HCT116 (cell line): ENCODE measurements around the gene MPPED1. TPM values are rescaled to one million over a fixed set of nuclear protein-coding genes. Genes with fewer than 3 reads are reported as not detected.

ENCODE experiments used
- ATAC-seq: fragments of 200-7000 bp; cut with Tn5 transposase; 2 replicates; pipeline ENCODE4 v1.9.1; 2020; ENCODE audit warnings: mild to moderate bottlenecking, moderate library complexity
- BruUV-seq: library from RNA; stranded (reverse); fragments of 400-500 nt; replicated peaks from 2 replicates; lab custom pipeline; 2021; lab: Mats Ljungman, UMichigan
- CTCF ChIA-PET: fragments of 300-600 bp; sonication (Branson Sonifier 250); formaldehyde crosslinking; loops from one replicate; lab custom pipeline; 2021; ENCODE audit warnings: antibody characterized with exemption; lab: Charles Lee
- POLR2A ChIA-PET: fragments of 300-600, 350-600 bp; sonication (Branson Sonifier 250); formaldehyde crosslinking; loops from one replicate; lab custom pipeline; 2021; ENCODE audit warnings: antibody characterized with exemption; lab: Charles Lee
- RAD21 ChIA-PET, 2 experiments: fragments of 300-600 bp; sonication (Branson Sonifier 250); formaldehyde crosslinking; loops; one replicate each; lab custom pipeline; 2023; ENCODE audit warnings: low total read pairs in 2 of 2; ENCODE audit not compliant: uncharacterized antibody in 2 of 2, unreplicated experiment in 2 of 2, low non-redundant PET in 1 of 2; lab: Charles Lee
- DNase-seq: peaks from one replicate; pipeline ENCODE4 v3.0.0-alpha.2; 2010; ENCODE audit warnings: low read depth, low spot score
- H2AFZ ChIP-seq: fragments of 200-600 bp; shearing (Covaris generic), sonication (generic); 2 replicates; pipeline ENCODE4 v1.6.1; 2017; ENCODE audit warnings: low read depth, mixed run types, mixed read lengths, antibody characterized with exemption, low read length; ENCODE audit not compliant: poor library complexity, severe bottlenecking
- H3K27ac ChIP-seq: 2 replicates; pipeline ENCODE4 v1.5.1; 2012; ENCODE audit warnings: low read depth, low read length
- H3K27me3 ChIP-seq: fragments of 200-600 bp; sonication (generic); 2 replicates; pipeline ENCODE4 v1.6.1; 2016; ENCODE audit warnings: mixed run types, low read length, mixed read lengths; ENCODE audit not compliant: insufficient read depth
- H3K36me3 ChIP-seq, 2 experiments: fragments of 200-500 bp in 1 of 2; fragments of 200-600 bp in 1 of 2; sonication (Bioruptor generic) in 1 of 2; sonication (generic) in 1 of 2; 2 replicates each; pipeline versions ENCODE4 v1.5.1 to v1.6.1; 2014 to 2016; ENCODE audit warnings: low read length in 2 of 2, inconsistent platforms in 1 of 2, mixed read lengths in 1 of 2, mixed run types in 1 of 2; ENCODE audit not compliant: insufficient read depth in 2 of 2, control insufficient read depth in 1 of 2
- H3K4me1 ChIP-seq, 2 experiments: fragments of 200-600 bp in 1 of 2; sonication (generic) in 1 of 2; 2 replicates each; pipeline versions ENCODE4 v1.5.1 to v1.6.1; 2012 to 2017; ENCODE audit warnings: low read length in 2 of 2, inconsistent platforms in 1 of 2, mild to moderate bottlenecking in 1 of 2, mixed read lengths in 1 of 2, mixed run types in 1 of 2, moderate library complexity in 1 of 2; ENCODE audit not compliant: insufficient read depth in 2 of 2, control insufficient read depth in 1 of 2
- H3K4me2 ChIP-seq: fragments of 200-600 bp; sonication (generic); 2 replicates; pipeline ENCODE4 v1.6.1; 2017; ENCODE audit warnings: mixed run types, low read length, mixed read lengths
- H3K4me3 ChIP-seq, 2 experiments: fragments of 200-600 bp in 1 of 2; sonication (generic) in 1 of 2; replicated peaks in 1 of 2; 2 replicates each; pipeline ENCODE4 v1.5.1; 2011 to 2016; ENCODE audit warnings: low read length in 2 of 2, control low read depth in 1 of 2, low read depth in 1 of 2, mild to moderate bottlenecking in 1 of 2, mixed read lengths in 1 of 2, mixed run types in 1 of 2
- H3K79me2 ChIP-seq: fragments of 200-600 bp; sonication (generic); 2 replicates; pipeline ENCODE4 v1.6.1; 2017; ENCODE audit warnings: mild to moderate bottlenecking, mixed run types, low read length, moderate library complexity, mixed read lengths; ENCODE audit not compliant: insufficient read depth
- H3K9ac ChIP-seq: fragments of 200-600 bp; sonication (generic); 2 replicates; pipeline ENCODE4 v1.6.1; 2016; ENCODE audit warnings: low read length, mixed read lengths
- H3K9me2 ChIP-seq: fragments of 200-600 bp; sonication (generic), shearing (Covaris generic); 2 replicates; pipeline ENCODE4 v1.6.1; 2017; ENCODE audit warnings: mixed run types, mild to moderate bottlenecking, moderate library complexity; ENCODE audit not compliant: insufficient read depth
- H3K9me3 ChIP-seq, 2 experiments: fragments of 200-500 bp in 1 of 2; fragments of 200-600 bp in 1 of 2; sonication (Bioruptor generic) in 1 of 2; sonication (generic) in 1 of 2; 2 replicates each; pipeline ENCODE4 v1.6.1; 2014 to 2017; ENCODE audit warnings: low read length in 2 of 2, mixed read lengths in 2 of 2, inconsistent platforms in 1 of 2, low read depth in 1 of 2, mild to moderate bottlenecking in 1 of 2, mixed run types in 1 of 2, moderate library complexity in 1 of 2; ENCODE audit not compliant: control insufficient read depth in 1 of 2, insufficient read depth in 1 of 2
- H4K20me1 ChIP-seq: fragments of 200-600 bp; sonication (generic), shearing (Covaris generic); 2 replicates; pipeline ENCODE4 v1.6.1; 2017; ENCODE audit warnings: mixed run types, mild to moderate bottlenecking, moderate library complexity; ENCODE audit not compliant: insufficient read depth
- ATF3 ChIP-seq: IDR thresholded peaks from 2 replicates; pipeline ENCODE4 v1.6.1; 2012
- CBX3 ChIP-seq: IDR thresholded peaks from 2 replicates; pipeline ENCODE4 v1.6.1; 2012; ENCODE audit warnings: low read depth
- CEBPB ChIP-seq: IDR thresholded peaks from 2 replicates; pipeline ENCODE4 v1.6.1; 2012; ENCODE audit warnings: low read depth
- ELF1 ChIP-seq: IDR thresholded peaks from 2 replicates; pipeline ENCODE4 v1.6.1; 2012; ENCODE audit warnings: low read depth, borderline replicate concordance
- EZH2phosphoT487 ChIP-seq: fragments of 200-600 bp; IDR thresholded peaks from 2 replicates; pipeline ENCODE4 v1.6.1; 2018; ENCODE audit warnings: antibody characterized with exemption, borderline replicate concordance
- FOSL1 ChIP-seq: IDR thresholded peaks from 2 replicates; pipeline ENCODE4 v1.6.1; 2012; ENCODE audit warnings: low read depth
- JUND ChIP-seq: IDR thresholded peaks from 2 replicates; pipeline ENCODE4 v1.6.1; 2012
- MAX ChIP-seq: IDR thresholded peaks from 2 replicates; pipeline ENCODE4 v1.6.1; 2012
- POLR2A ChIP-seq: IDR thresholded peaks from 2 replicates; pipeline ENCODE4 v1.7.0; 2011; ENCODE audit warnings: borderline replicate concordance; ENCODE audit not compliant: insufficient read depth, insufficient read length; ENCODE audit errors: extremely low read depth
- POLR2AphosphoS5 ChIP-seq: IDR thresholded peaks from 2 replicates; pipeline ENCODE4 v1.6.1; 2011; ENCODE audit warnings: mild to moderate bottlenecking, low read depth, low read length, moderate library complexity
- RAD21 ChIP-seq: IDR thresholded peaks from 2 replicates; pipeline ENCODE4 v1.6.1; 2012; ENCODE audit warnings: low read depth, mild to moderate bottlenecking
- SIN3A ChIP-seq: IDR thresholded peaks from 2 replicates; pipeline ENCODE4 v1.6.1; 2012; ENCODE audit warnings: low read depth
- YY1 ChIP-seq: IDR thresholded peaks from 2 replicates; pipeline ENCODE4 v1.6.1; 2011; ENCODE audit warnings: low read length, low read depth, moderate library complexity, mild to moderate bottlenecking; ENCODE audit not compliant: insufficient replicate concordance; ENCODE audit errors: extremely low read depth
- ZBTB33 ChIP-seq: IDR thresholded peaks from 2 replicates; pipeline ENCODE4 v1.6.1; 2011; ENCODE audit warnings: mild to moderate bottlenecking, low read length, moderate library complexity; ENCODE audit not compliant: insufficient replicate concordance; ENCODE audit errors: extremely low read depth
- ZFX ChIP-seq: fragments of 450-650 bp; IDR thresholded peaks from 2 replicates; pipeline ENCODE4 v1.6.1; 2017
- ZNF274 ChIP-seq: fragments of 200-500 bp; sonication (Bioruptor generic); IDR thresholded peaks from 2 replicates; pipeline ENCODE4 v1.6.1; 2014; ENCODE audit warnings: mild to moderate bottlenecking, low read depth, low read length, inconsistent platforms
- intact Hi-C: fragments of 100-400 bp; cut with micrococcal nuclease; formaldehyde crosslinking; loops from 2 replicates; pipeline ENCODE4 v1.10.0; 2022
- total RNA-seq: library from RNA; stranded (reverse); gene quantifications from one replicate; pipeline ENCODE4 v1.2.1, GENCODE V29; 2021; ENCODE audit not compliant: unreplicated experiment
- TF ChIP-seq, protein P1 (sequence below): IDR thresholded peaks from 2 replicates; pipeline ENCODE4 v1.6.1; 2012; ENCODE audit warnings: low read depth
- TF ChIP-seq, protein P2 (sequence below), 3 experiments: fragments of 200-600 bp in 1 of 3; sonication (generic) in 1 of 3; IDR thresholded peaks in 2 of 3; conservative IDR thresholded peaks in 1 of 3; 2 replicates each; pipeline ENCODE4 v1.5.1; 2012 to 2017; ENCODE audit warnings: low read depth in 2 of 3, low read length in 2 of 3, antibody characterized with exemption in 1 of 3, borderline replicate concordance in 1 of 3, control low read depth in 1 of 3, mild to moderate bottlenecking in 1 of 3, mixed read lengths in 1 of 3, mixed run types in 1 of 3, moderate library complexity in 1 of 3; ENCODE audit not compliant: insufficient read depth in 1 of 3

MPPED1 gene
- total RNA-seq, 1 experiment from 2014 or later, result not detected

DNA sequence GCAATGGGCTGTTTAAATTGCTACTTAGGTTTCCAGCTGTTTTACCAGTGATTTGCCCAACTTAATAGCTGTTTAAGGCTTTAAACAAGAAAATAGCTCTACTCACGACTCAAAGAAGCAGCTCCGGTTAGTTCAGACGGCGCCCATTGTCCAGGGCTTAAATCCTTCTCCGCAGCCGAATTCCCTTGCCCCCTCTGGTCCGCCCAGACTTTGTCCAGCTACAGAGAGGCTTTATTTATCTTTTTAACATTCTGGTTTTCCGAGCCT lies 47.7 kb upstream of the MPPED1 start:
- ATAC-seq (no peak), DNase-seq (no peak)
- no peak overlapping the region for H3K9ac ChIP-seq
- no peaks in the 10 kb centered on the region for H3K9me3 ChIP-seq
- no peak overlapping the region for H2AFZ ChIP-seq
- H3K9me2 ChIP-seq, result no peaks in the 10 kb centered on the region
- H3K27ac ChIP-seq, result no peak overlapping the region
- H3K79me2 ChIP-seq, result no peaks in the 10 kb centered on the region
- no peak overlapping the region for H3K4me3 ChIP-seq
- no peaks in the 10 kb centered on the region for H3K4me1 ChIP-seq
- BruUV-seq, result no TSS peak
- no peaks in the 10 kb centered on the region for H3K36me3 ChIP-seq
- intact Hi-C loops, result no loop called here
- ChIA-PET CTCF (interaction anchor here (1.2 to 2.5 kb wide), 2 partner anchors 18 to 90 kb away, joined by 4 to 8 read pairs; no protein-coding TSS in a partner anchor), POLR2A (no interaction called here), RAD21 (no interaction called here)
- no peak for TF ChIP-seq FOSL1
- TF ChIP-seq SIN3A, result no peak
- TF ChIP-seq ZFX, result no peak
- TF ChIP-seq EZH2phosphoT487, result no peak
- no peak for TF ChIP-seq YY1
- no peak for TF ChIP-seq CEBPB
- no peak for TF ChIP-seq ATF3
- no peak for TF ChIP-seq CBX3
- no peak for TF ChIP-seq ZNF274
- TF ChIP-seq POLR2A, result no peak
- TF ChIP-seq, protein P1, sequence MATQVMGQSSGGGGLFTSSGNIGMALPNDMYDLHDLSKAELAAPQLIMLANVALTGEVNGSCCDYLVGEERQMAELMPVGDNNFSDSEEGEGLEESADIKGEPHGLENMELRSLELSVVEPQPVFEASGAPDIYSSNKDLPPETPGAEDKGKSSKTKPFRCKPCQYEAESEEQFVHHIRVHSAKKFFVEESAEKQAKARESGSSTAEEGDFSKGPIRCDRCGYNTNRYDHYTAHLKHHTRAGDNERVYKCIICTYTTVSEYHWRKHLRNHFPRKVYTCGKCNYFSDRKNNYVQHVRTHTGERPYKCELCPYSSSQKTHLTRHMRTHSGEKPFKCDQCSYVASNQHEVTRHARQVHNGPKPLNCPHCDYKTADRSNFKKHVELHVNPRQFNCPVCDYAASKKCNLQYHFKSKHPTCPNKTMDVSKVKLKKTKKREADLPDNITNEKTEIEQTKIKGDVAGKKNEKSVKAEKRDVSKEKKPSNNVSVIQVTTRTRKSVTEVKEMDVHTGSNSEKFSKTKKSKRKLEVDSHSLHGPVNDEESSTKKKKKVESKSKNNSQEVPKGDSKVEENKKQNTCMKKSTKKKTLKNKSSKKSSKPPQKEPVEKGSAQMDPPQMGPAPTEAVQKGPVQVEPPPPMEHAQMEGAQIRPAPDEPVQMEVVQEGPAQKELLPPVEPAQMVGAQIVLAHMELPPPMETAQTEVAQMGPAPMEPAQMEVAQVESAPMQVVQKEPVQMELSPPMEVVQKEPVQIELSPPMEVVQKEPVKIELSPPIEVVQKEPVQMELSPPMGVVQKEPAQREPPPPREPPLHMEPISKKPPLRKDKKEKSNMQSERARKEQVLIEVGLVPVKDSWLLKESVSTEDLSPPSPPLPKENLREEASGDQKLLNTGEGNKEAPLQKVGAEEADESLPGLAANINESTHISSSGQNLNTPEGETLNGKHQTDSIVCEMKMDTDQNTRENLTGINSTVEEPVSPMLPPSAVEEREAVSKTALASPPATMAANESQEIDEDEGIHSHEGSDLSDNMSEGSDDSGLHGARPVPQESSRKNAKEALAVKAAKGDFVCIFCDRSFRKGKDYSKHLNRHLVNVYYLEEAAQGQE, result no peak
- TF ChIP-seq, protein P2, sequence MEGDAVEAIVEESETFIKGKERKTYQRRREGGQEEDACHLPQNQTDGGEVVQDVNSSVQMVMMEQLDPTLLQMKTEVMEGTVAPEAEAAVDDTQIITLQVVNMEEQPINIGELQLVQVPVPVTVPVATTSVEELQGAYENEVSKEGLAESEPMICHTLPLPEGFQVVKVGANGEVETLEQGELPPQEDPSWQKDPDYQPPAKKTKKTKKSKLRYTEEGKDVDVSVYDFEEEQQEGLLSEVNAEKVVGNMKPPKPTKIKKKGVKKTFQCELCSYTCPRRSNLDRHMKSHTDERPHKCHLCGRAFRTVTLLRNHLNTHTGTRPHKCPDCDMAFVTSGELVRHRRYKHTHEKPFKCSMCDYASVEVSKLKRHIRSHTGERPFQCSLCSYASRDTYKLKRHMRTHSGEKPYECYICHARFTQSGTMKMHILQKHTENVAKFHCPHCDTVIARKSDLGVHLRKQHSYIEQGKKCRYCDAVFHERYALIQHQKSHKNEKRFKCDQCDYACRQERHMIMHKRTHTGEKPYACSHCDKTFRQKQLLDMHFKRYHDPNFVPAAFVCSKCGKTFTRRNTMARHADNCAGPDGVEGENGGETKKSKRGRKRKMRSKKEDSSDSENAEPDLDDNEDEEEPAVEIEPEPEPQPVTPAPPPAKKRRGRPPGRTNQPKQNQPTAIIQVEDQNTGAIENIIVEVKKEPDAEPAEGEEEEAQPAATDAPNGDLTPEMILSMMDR (IDR thresholded peaks at IDR 0.05 in 2 of 3, conservative IDR thresholded peaks at IDR 0.05 in 1 of 3; ENCODE audit: borderline replicate concordance in 1 of 3, insufficient read depth in 1 of 3, low read depth in 2 of 3, low read length in 2 of 3), result no peak
- TF ChIP-seq POLR2AphosphoS5, result no peak
- TF ChIP-seq RAD21, result no peak
- TF ChIP-seq JUND, result no peak
- TF ChIP-seq ELF1, result no peak
- no peak for TF ChIP-seq MAX
- TF ChIP-seq ZBTB33, result no peak
- H3K4me2 ChIP-seq, result no peak overlapping the region
- peaks cover 17% of the 10 kb centered on the region for H3K27me3 ChIP-seq
- H4K20me1 ChIP-seq, result no peaks in the 10 kb centered on the region
